K562 (cell line): ENCODE results near the gene FBXW2. TPM values are rescaled to one million over a fixed set of nuclear protein-coding genes. Genes with fewer than 3 reads are reported as not detected.

Experiments used
- ARID3A ChIP-seq: IDR thresholded peaks from 2 replicates; pipeline ENCODE4 v1.6.1; 2012; ENCODE audit warnings: low read depth, low read length, improper control_type of control experiment, borderline replicate concordance
- CBFA2T2 ChIP-seq: fragments of 450-650 bp; conservative IDR thresholded peaks from 2 replicates; pipeline ENCODE4 v1.6.1; 2017; ENCODE audit warnings: mild to moderate bottlenecking
- ERF ChIP-seq: fragments of 450-650 bp; formaldehyde crosslinking; IDR thresholded peaks from 2 replicates; pipeline ENCODE4 v1.4.0; 2020; ENCODE audit warnings: mild to moderate bottlenecking, mixed read lengths
- HINFP ChIP-seq: fragments of 450-650 bp; conservative IDR thresholded peaks from 2 replicates; pipeline ENCODE4 v1.6.1; 2016; ENCODE audit warnings: missing genetic modification characterization, low read depth, mild to moderate bottlenecking, control low read depth, missing compliant biosample characterization
- MAFK ChIP-seq: IDR thresholded peaks from 2 replicates; pipeline ENCODE4 v1.6.1; 2011; ENCODE audit warnings: low read length, improper control_type of control experiment
- MIER1 ChIP-seq: fragments of 450-650 bp; IDR thresholded peaks from 2 replicates; pipeline ENCODE4 v1.6.1; 2016; ENCODE audit warnings: antibody characterized with exemption, mild to moderate bottlenecking, low read depth
- NONO ChIP-seq, 2 experiments: fragments of 200-400 bp in 1 of 2; fragments of 450-650 bp in 1 of 2; formaldehyde crosslinking in 1 of 2; IDR thresholded peaks; 2 replicates each; pipeline ENCODE4 v1.6.1; 2017; ENCODE audit warnings: low read depth in 2 of 2, mild to moderate bottlenecking in 2 of 2, moderate library complexity in 2 of 2, low read length in 1 of 2
- RREB1 ChIP-seq: fragments of 250-450 bp; sonication (Bioruptor Pico); IDR thresholded peaks from 2 replicates; pipeline ENCODE4 v1.4.0; 2020
- SRSF7 ChIP-seq: fragments of 200-400 bp; formaldehyde crosslinking; optimal IDR thresholded peaks from 2 replicates; pipeline ENCODE3; 2017; ENCODE audit warnings: mild to moderate bottlenecking, low read depth, low read length
- STAT6 ChIP-seq: sonication (generic); formaldehyde crosslinking; IDR thresholded peaks from 2 replicates; pipeline ENCODE4 v1.8.1; 2023; ENCODE audit warnings: mild to moderate bottlenecking, missing genetic modification reagents
- ZBTB17 ChIP-seq: fragments of 450-650 bp; formaldehyde crosslinking; IDR thresholded peaks from 2 replicates; pipeline ENCODE4 v1.4.0; 2020; ENCODE audit warnings: mild to moderate bottlenecking
- ZNF507 ChIP-seq: conservative IDR thresholded peaks from 2 replicates; pipeline ENCODE4 v1.6.1; 2017; ENCODE audit warnings: missing genetic modification characterization, missing compliant biosample characterization
- polyA plus RNA-seq, 8 experiments: library from polyadenylated mRNA; depleted of rRNA in 4 of 8; stranded (reverse) in 5 of 8; unstranded in 3 of 8; fragments of >200 nt; fragmentation: Nextera tagmentation in 2 of 8; fragmentation: Illumina TruSeq in 1 of 8; extraction: Ambion mirVana in 2 of 8; extraction: Trizol in 1 of 8; gene quantifications; 2 replicates each; pipeline versions ENCODE4 v1.2.1 to v1.2.3, GENCODE V29; 2011 to 2014; ENCODE audit warnings: inconsistent platforms in 1 of 8, missing spikeins in 1 of 8
- total RNA-seq, 7 experiments: library from RNA; depleted of rRNA in 6 of 7; stranded (reverse); fragments of >200 nt in 6 of 7; fragmentation: Illumina TruSeq in 2 of 7; extraction: Trizol in 2 of 7; gene quantifications; 2 replicates each; pipeline versions ENCODE4 v1.2.1 to v1.2.3, GENCODE V29; 2011 to 2021; ENCODE audit warnings: low replicate concordance in 1 of 7
- TF ChIP-seq, protein P1 (sequence below): sonication (generic); formaldehyde crosslinking; IDR thresholded peaks from 2 replicates; pipeline ENCODE4 v1.8.0; 2022; ENCODE audit warnings: missing genetic modification reagents, mild to moderate bottlenecking, moderate library complexity, borderline replicate concordance

The FBXW2 gene
- total and polyA plus RNA-seq, 9 of the 15 experiments (the other 6 are each of a cell fraction or from before 2014, with no cell fraction given) = 2.5 to 57.8 (median 28.1) TPM

DNA sequence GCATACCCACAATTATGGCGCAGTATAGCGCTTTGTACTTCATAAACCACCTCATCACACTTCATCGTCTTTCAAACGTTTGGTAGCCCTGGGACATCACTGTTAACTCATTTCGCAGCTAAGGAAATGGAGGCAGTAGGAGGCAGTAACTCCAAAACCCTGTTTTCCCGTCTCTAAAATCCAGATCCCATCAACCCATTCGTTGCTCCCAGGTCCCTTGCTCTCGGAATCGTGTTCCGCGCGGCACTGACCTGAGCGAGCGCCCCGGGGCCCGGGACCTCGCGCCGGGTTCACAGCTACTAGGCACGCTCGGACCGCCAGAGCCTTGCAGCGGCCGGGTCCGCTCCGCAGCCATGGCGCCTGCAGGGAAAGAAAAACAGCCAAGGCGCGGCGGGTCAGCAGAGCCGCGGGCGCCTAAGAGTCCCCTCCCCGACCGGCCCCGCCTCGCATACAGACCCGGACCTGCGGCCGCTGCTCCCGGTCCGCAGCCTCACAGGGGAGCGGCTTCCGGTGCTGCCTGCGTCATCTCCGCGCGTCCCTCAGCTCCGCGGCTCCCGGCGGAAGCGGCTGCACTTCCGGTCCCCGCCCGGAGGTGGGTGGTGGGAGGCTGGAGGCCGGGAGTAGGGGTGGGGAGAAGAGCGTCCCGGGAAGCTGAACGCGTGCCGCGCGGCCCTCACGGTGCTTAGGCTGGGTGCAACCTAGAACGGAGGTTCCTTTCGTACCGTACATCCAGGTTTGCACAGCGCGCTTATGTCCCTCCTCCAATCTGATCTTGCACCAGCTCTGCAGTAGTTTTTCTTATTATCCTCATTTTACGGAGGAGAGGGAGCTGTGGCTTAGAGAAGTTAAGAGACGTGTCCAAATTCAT, at the start of gene FBXW2 (continued):
- peak; percentile 93 for TF ChIP-seq RREB1 (CRISPR knock-in tag)
- TF ChIP-seq SRSF7 = no peak
- TF ChIP-seq MIER1 = 0 out of 2 replicates have a peak, but pooled peaks have one; percentile 28
- peak; percentile 92 for TF ChIP-seq ERF (CRISPR knock-in tag)
- no peak for TF ChIP-seq ARID3A
- peak; percentile 17; the same call in 1 of the 2 replicates for TF ChIP-seq MAFK
- no peak for TF ChIP-seq CBFA2T2
- TF ChIP-seq STAT6 = peak; percentile 78
- peak; percentile 78 to 80; a peak in 2 of 4 replicates for TF ChIP-seq NONO (IDR thresholded peaks at IDR 0.05; ENCODE audit: low read depth in 2 of 2, low read length in 1 of 2)
- TF ChIP-seq HINFP (tag) = peak; percentile 91
- TF ChIP-seq ZBTB17 = peak; percentile 87
- TF ChIP-seq ZNF507 (tag) = no peak
- TF ChIP-seq, protein P1, sequence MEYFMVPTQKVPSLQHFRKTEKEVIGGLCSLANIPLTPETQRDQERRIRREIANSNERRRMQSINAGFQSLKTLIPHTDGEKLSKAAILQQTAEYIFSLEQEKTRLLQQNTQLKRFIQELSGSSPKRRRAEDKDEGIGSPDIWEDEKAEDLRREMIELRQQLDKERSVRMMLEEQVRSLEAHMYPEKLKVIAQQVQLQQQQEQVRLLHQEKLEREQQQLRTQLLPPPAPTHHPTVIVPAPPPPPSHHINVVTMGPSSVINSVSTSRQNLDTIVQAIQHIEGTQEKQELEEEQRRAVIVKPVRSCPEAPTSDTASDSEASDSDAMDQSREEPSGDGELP (CRISPR knock-in tag) = peak; percentile 91
